HCT116 (cell line): ENCODE results near the gene ARHGAP18. TPM values are rescaled to one million over a fixed set of nuclear protein-coding genes. Genes with fewer than 3 reads are reported as not detected.
A peak's percentile ranks its signal among the peaks of the same experiment; 100 is the strongest.

ENCODE experiments used
- ATAC-seq: fragments of 200-7000 bp; cut with Tn5 transposase; 2 replicates; pipeline ENCODE4 v1.9.1; 2020; ENCODE audit warnings: mild to moderate bottlenecking, moderate library complexity
- BruUV-seq: library from RNA; stranded (reverse); fragments of 400-500 nt; replicated peaks from 2 replicates; lab custom pipeline; 2021; lab: Mats Ljungman, UMichigan
- CTCF ChIA-PET: fragments of 300-600 bp; sonication (Branson Sonifier 250); formaldehyde crosslinking; loops from one replicate; lab custom pipeline; 2021; ENCODE audit warnings: antibody characterized with exemption; lab: Charles Lee
- POLR2A ChIA-PET: fragments of 300-600, 350-600 bp; sonication (Branson Sonifier 250); formaldehyde crosslinking; loops from one replicate; lab custom pipeline; 2021; ENCODE audit warnings: antibody characterized with exemption; lab: Charles Lee
- RAD21 ChIA-PET, 2 experiments: fragments of 300-600 bp; sonication (Branson Sonifier 250); formaldehyde crosslinking; loops; one replicate each; lab custom pipeline; 2023; ENCODE audit warnings: low total read pairs in 2 of 2; ENCODE audit not compliant: uncharacterized antibody in 2 of 2, unreplicated experiment in 2 of 2, low non-redundant PET in 1 of 2; lab: Charles Lee
- DNase-seq: peaks from one replicate; pipeline ENCODE4 v3.0.0-alpha.2; 2010; ENCODE audit warnings: low read depth, low spot score
- H2AFZ ChIP-seq: fragments of 200-600 bp; shearing (Covaris generic), sonication (generic); 2 replicates; pipeline ENCODE4 v1.6.1; 2017; ENCODE audit warnings: low read depth, mixed run types, mixed read lengths, antibody characterized with exemption, low read length; ENCODE audit not compliant: poor library complexity, severe bottlenecking
- H3K27ac ChIP-seq: 2 replicates; pipeline ENCODE4 v1.5.1; 2012; ENCODE audit warnings: low read depth, low read length
- H3K27me3 ChIP-seq: fragments of 200-600 bp; sonication (generic); 2 replicates; pipeline ENCODE4 v1.6.1; 2016; ENCODE audit warnings: mixed run types, low read length, mixed read lengths; ENCODE audit not compliant: insufficient read depth
- H3K36me3 ChIP-seq, 2 experiments: fragments of 200-500 bp in 1 of 2; fragments of 200-600 bp in 1 of 2; sonication (Bioruptor generic) in 1 of 2; sonication (generic) in 1 of 2; 2 replicates each; pipeline versions ENCODE4 v1.5.1 to v1.6.1; 2014 to 2016; ENCODE audit warnings: low read length in 2 of 2, inconsistent platforms in 1 of 2, mixed read lengths in 1 of 2, mixed run types in 1 of 2; ENCODE audit not compliant: insufficient read depth in 2 of 2, control insufficient read depth in 1 of 2
- H3K4me1 ChIP-seq, 2 experiments: fragments of 200-600 bp in 1 of 2; sonication (generic) in 1 of 2; 2 replicates each; pipeline versions ENCODE4 v1.5.1 to v1.6.1; 2012 to 2017; ENCODE audit warnings: low read length in 2 of 2, inconsistent platforms in 1 of 2, mild to moderate bottlenecking in 1 of 2, mixed read lengths in 1 of 2, mixed run types in 1 of 2, moderate library complexity in 1 of 2; ENCODE audit not compliant: insufficient read depth in 2 of 2, control insufficient read depth in 1 of 2
- H3K4me2 ChIP-seq: fragments of 200-600 bp; sonication (generic); 2 replicates; pipeline ENCODE4 v1.6.1; 2017; ENCODE audit warnings: mixed run types, low read length, mixed read lengths
- H3K4me3 ChIP-seq, 2 experiments: fragments of 200-600 bp in 1 of 2; sonication (generic) in 1 of 2; replicated peaks in 1 of 2; 2 replicates each; pipeline ENCODE4 v1.5.1; 2011 to 2016; ENCODE audit warnings: low read length in 2 of 2, control low read depth in 1 of 2, low read depth in 1 of 2, mild to moderate bottlenecking in 1 of 2, mixed read lengths in 1 of 2, mixed run types in 1 of 2
- H3K79me2 ChIP-seq: fragments of 200-600 bp; sonication (generic); 2 replicates; pipeline ENCODE4 v1.6.1; 2017; ENCODE audit warnings: mild to moderate bottlenecking, mixed run types, low read length, moderate library complexity, mixed read lengths; ENCODE audit not compliant: insufficient read depth
- H3K9ac ChIP-seq: fragments of 200-600 bp; sonication (generic); 2 replicates; pipeline ENCODE4 v1.6.1; 2016; ENCODE audit warnings: low read length, mixed read lengths
- H3K9me2 ChIP-seq: fragments of 200-600 bp; sonication (generic), shearing (Covaris generic); 2 replicates; pipeline ENCODE4 v1.6.1; 2017; ENCODE audit warnings: mixed run types, mild to moderate bottlenecking, moderate library complexity; ENCODE audit not compliant: insufficient read depth
- H3K9me3 ChIP-seq, 2 experiments: fragments of 200-500 bp in 1 of 2; fragments of 200-600 bp in 1 of 2; sonication (Bioruptor generic) in 1 of 2; sonication (generic) in 1 of 2; 2 replicates each; pipeline ENCODE4 v1.6.1; 2014 to 2017; ENCODE audit warnings: low read length in 2 of 2, mixed read lengths in 2 of 2, inconsistent platforms in 1 of 2, low read depth in 1 of 2, mild to moderate bottlenecking in 1 of 2, mixed run types in 1 of 2, moderate library complexity in 1 of 2; ENCODE audit not compliant: control insufficient read depth in 1 of 2, insufficient read depth in 1 of 2
- H4K20me1 ChIP-seq: fragments of 200-600 bp; sonication (generic), shearing (Covaris generic); 2 replicates; pipeline ENCODE4 v1.6.1; 2017; ENCODE audit warnings: mixed run types, mild to moderate bottlenecking, moderate library complexity; ENCODE audit not compliant: insufficient read depth
- CEBPB ChIP-seq: IDR thresholded peaks from 2 replicates; pipeline ENCODE4 v1.6.1; 2012; ENCODE audit warnings: low read depth
- ELF1 ChIP-seq: IDR thresholded peaks from 2 replicates; pipeline ENCODE4 v1.6.1; 2012; ENCODE audit warnings: low read depth, borderline replicate concordance
- EZH2 ChIP-seq: fragments of 200-600 bp; sonication (generic); IDR thresholded peaks from 2 replicates; pipeline ENCODE4 v1.6.1; 2017; ENCODE audit warnings: antibody characterized with exemption, mixed run types
- FOSL1 ChIP-seq: IDR thresholded peaks from 2 replicates; pipeline ENCODE4 v1.6.1; 2012; ENCODE audit warnings: low read depth
- JUND ChIP-seq: IDR thresholded peaks from 2 replicates; pipeline ENCODE4 v1.6.1; 2012
- RAD21 ChIP-seq: IDR thresholded peaks from 2 replicates; pipeline ENCODE4 v1.6.1; 2012; ENCODE audit warnings: low read depth, mild to moderate bottlenecking
- TCF7L2 ChIP-seq: IDR thresholded peaks from 2 replicates; pipeline ENCODE4 v1.7.0; 2011; ENCODE audit warnings: borderline replicate concordance, inconsistent platforms; ENCODE audit not compliant: insufficient read depth, insufficient read length; ENCODE audit errors: extremely low read depth
- YY1 ChIP-seq: IDR thresholded peaks from 2 replicates; pipeline ENCODE4 v1.6.1; 2011; ENCODE audit warnings: low read length, low read depth, moderate library complexity, mild to moderate bottlenecking; ENCODE audit not compliant: insufficient replicate concordance; ENCODE audit errors: extremely low read depth
- ZNF274 ChIP-seq: fragments of 200-500 bp; sonication (Bioruptor generic); IDR thresholded peaks from 2 replicates; pipeline ENCODE4 v1.6.1; 2014; ENCODE audit warnings: mild to moderate bottlenecking, low read depth, low read length, inconsistent platforms
- intact Hi-C: fragments of 100-400 bp; cut with micrococcal nuclease; formaldehyde crosslinking; loops from 2 replicates; pipeline ENCODE4 v1.10.0; 2022
- total RNA-seq: library from RNA; stranded (reverse); gene quantifications from one replicate; pipeline ENCODE4 v1.2.1, GENCODE V29; 2021; ENCODE audit not compliant: unreplicated experiment
- TF ChIP-seq, protein P1 (sequence below): IDR thresholded peaks from 2 replicates; pipeline ENCODE4 v1.6.1; 2012; ENCODE audit warnings: low read depth

Gene ARHGAP18
- total RNA-seq, 1 experiment from 2014 or later = 70.3 TPM

GRCh38 chr6:129675669-129676472 is 34.1 kb downstream of the ARHGAP18 start:
- Histone ChIP-seq H3K9me2 (no peaks in the 10 kb centered on the region), H4K20me1 (no peaks in the 10 kb centered on the region), H3K4me1 (peaks cover 95 to 98% of the 10 kb centered on the region in 2 experiments), H3K36me3 (no peaks in the 10 kb centered on the region), H3K9me3 (no peaks in the 10 kb centered on the region), H3K79me2 (peaks cover 89% of the 10 kb centered on the region), H3K4me3 (no peak overlapping the region), H3K27ac (peak overlapping the region; percentile 97), H2AFZ (no peak overlapping the region), H3K4me2 (peak overlapping the region; percentile 77; the same call in 1 of the 2 replicates), H3K9ac (no peak overlapping the region), H3K27me3 (no peaks in the 10 kb centered on the region)
- BruUV-seq = no TSS peak
- intact Hi-C loops = no loop called here
- ChIA-PET POLR2A (interaction anchor here (1.2 to 3.0 kb wide), 3 partner anchors 8 to 175 kb away, joined by 3 to 9 read pairs (median 7); no protein-coding TSS in a partner anchor), RAD21 (no interaction called here), CTCF (interaction anchor here (0.9 to 1.0 kb wide), 2 partner anchors 27 to 177 kb away, joined by 3 read pairs; no protein-coding TSS in a partner anchor)
- no peak for ATAC-seq
- no peak for DNase-seq
- TF ChIP-seq YY1 = no peak
- TF ChIP-seq CEBPB = no peak
- no peak for TF ChIP-seq TCF7L2
- no peak for TF ChIP-seq RAD21
- TF ChIP-seq JUND = no peak
- TF ChIP-seq ZNF274 = no peak
- no peak for TF ChIP-seq FOSL1
- TF ChIP-seq, protein P1, sequence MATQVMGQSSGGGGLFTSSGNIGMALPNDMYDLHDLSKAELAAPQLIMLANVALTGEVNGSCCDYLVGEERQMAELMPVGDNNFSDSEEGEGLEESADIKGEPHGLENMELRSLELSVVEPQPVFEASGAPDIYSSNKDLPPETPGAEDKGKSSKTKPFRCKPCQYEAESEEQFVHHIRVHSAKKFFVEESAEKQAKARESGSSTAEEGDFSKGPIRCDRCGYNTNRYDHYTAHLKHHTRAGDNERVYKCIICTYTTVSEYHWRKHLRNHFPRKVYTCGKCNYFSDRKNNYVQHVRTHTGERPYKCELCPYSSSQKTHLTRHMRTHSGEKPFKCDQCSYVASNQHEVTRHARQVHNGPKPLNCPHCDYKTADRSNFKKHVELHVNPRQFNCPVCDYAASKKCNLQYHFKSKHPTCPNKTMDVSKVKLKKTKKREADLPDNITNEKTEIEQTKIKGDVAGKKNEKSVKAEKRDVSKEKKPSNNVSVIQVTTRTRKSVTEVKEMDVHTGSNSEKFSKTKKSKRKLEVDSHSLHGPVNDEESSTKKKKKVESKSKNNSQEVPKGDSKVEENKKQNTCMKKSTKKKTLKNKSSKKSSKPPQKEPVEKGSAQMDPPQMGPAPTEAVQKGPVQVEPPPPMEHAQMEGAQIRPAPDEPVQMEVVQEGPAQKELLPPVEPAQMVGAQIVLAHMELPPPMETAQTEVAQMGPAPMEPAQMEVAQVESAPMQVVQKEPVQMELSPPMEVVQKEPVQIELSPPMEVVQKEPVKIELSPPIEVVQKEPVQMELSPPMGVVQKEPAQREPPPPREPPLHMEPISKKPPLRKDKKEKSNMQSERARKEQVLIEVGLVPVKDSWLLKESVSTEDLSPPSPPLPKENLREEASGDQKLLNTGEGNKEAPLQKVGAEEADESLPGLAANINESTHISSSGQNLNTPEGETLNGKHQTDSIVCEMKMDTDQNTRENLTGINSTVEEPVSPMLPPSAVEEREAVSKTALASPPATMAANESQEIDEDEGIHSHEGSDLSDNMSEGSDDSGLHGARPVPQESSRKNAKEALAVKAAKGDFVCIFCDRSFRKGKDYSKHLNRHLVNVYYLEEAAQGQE = no peak
- no peak for TF ChIP-seq EZH2
- no peak for TF ChIP-seq ELF1
